HG02943 (cell line): ENCODE data around the gene STARD7.

ENCODE experiments used
- ATAC-seq: cut with Tn5 transposase; IDR thresholded peaks from one replicate; pipeline ENCODE4 v1.9.1; 2021; ENCODE audit warnings: mild to moderate bottlenecking, low read depth, moderate library complexity; ENCODE audit not compliant: unreplicated experiment

The STARD7 gene

GRCh38 chr2:96139181-96139758 is 69.4 kb downstream of the STARD7 start:
- no peak for ATAC-seq

GRCh38 chr2:96138179-96139145 is 70.2 kb downstream of the STARD7 start, which contains the start of gene ASTL:
TSS of gene ASTL (minus strand) at chr2:96138502. CDS start at chr2:96138436, 66 bp downstream.
- no peak for ATAC-seq

GRCh38 chr2:96137321-96138178 is 71.1 kb downstream of the STARD7 start:
- no peak for ATAC-seq

GRCh38 chr2:96136129-96136720 is 72.4 kb downstream of the STARD7 start:
- no peak for ATAC-seq

- ATAC-seq: no peak
Measured at GRCh38 chr2:96135621-96136020, 73.0 kb downstream of the STARD7 start.

- no peak for ATAC-seq
Measured at GRCh38 chr2:96135171-96135570, 73.5 kb downstream of the STARD7 start.
